Prostate gland (tissue), 2 donors: Measurements from ENCODE around the gene ENTPD5. TPM values are rescaled to one million over a fixed set of nuclear protein-coding genes. Genes with fewer than 3 reads are reported as not detected.
A peak's percentile ranks its signal among the peaks of the same experiment; 100 is the strongest.

Experiments
- DNase-seq: peaks from one replicate; pipeline ENCODE4 v3.0.0-alpha.2; 2019; ENCODE audit warnings: low spot score
- H3K27ac ChIP-seq, 2 donors: fragments of 200-600 bp; sonication (generic); 2 replicates each; pipeline ENCODE4 v1.5.1; 2017 to 2019
- H3K27me3 ChIP-seq: fragments of 200-600 bp; sonication (generic); replicated peaks from 2 replicates; pipeline ENCODE4 v1.5.1; 2019; ENCODE audit not compliant: insufficient read depth
- H3K36me3 ChIP-seq, 2 donors: fragments of 200-600 bp; sonication (generic); 1 replicate in 1 of 2; 2 replicates in 1 of 2; pipeline versions ENCODE4 v1.5.1 to v1.8.1; 2017 to 2019
- H3K4me1 ChIP-seq: fragments of 200-600 bp; sonication (generic); replicated peaks from 2 replicates; pipeline ENCODE4 v1.5.1; 2019
- H3K4me3 ChIP-seq, 2 donors: fragments of 200-600 bp; sonication (generic); 2 replicates each; pipeline ENCODE4 v1.5.1; 2017 to 2019
- H3K9me3 ChIP-seq: fragments of 200-600 bp; sonication (generic); 2 replicates; pipeline ENCODE4 v1.5.1; 2017
- POLR2A ChIP-seq: fragments of 450-650 bp; IDR thresholded peaks from one replicate; pipeline ENCODE4 v1.6.1; 2016; ENCODE audit warnings: antibody characterized with exemption, mild to moderate bottlenecking
- POLR2AphosphoS5 ChIP-seq: sonication (generic); formaldehyde crosslinking; IDR thresholded peaks from one replicate; pipeline ENCODE4 v1.6.1; 2017; ENCODE audit warnings: antibody characterized with exemption
- WGBS: methylation state at CpG from one replicate; pipeline ENCODE4 v1.1.5; 2018; 5-methylcytosine and 5-hydroxymethylcytosine counted together
- intact Hi-C: fragments of 100-400 bp; cut with DNase I; formaldehyde crosslinking; loops from one replicate; pipeline ENCODE4 v1.14.2; 2022
- total RNA-seq, 2 donors: library from RNA; depleted of rRNA; stranded (reverse); fragments of >200 nt; gene quantifications; one replicate each; pipeline ENCODE4 v1.1.0, GENCODE V29; 2016
- TF ChIP-seq, protein P1 (sequence below), 4 experiments: fragments of 200-600 bp in 2 of 4; fragments of 450-650 bp in 2 of 4; sonication (generic) in 2 of 4; IDR thresholded peaks; 1 replicate in 3 of 4; 2 replicates in 1 of 4; pipeline ENCODE4 v1.5.1; 2016 to 2019; ENCODE audit warnings: antibody characterized with exemption in 4 of 4, mild to moderate bottlenecking in 2 of 4, moderate library complexity in 2 of 4

The ENTPD5 gene, protein sequence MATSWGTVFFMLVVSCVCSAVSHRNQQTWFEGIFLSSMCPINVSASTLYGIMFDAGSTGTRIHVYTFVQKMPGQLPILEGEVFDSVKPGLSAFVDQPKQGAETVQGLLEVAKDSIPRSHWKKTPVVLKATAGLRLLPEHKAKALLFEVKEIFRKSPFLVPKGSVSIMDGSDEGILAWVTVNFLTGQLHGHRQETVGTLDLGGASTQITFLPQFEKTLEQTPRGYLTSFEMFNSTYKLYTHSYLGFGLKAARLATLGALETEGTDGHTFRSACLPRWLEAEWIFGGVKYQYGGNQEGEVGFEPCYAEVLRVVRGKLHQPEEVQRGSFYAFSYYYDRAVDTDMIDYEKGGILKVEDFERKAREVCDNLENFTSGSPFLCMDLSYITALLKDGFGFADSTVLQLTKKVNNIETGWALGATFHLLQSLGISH
- 10 to 100 TPM; 33.4 to 63.6 TPM for total RNA-seq

DNA sequence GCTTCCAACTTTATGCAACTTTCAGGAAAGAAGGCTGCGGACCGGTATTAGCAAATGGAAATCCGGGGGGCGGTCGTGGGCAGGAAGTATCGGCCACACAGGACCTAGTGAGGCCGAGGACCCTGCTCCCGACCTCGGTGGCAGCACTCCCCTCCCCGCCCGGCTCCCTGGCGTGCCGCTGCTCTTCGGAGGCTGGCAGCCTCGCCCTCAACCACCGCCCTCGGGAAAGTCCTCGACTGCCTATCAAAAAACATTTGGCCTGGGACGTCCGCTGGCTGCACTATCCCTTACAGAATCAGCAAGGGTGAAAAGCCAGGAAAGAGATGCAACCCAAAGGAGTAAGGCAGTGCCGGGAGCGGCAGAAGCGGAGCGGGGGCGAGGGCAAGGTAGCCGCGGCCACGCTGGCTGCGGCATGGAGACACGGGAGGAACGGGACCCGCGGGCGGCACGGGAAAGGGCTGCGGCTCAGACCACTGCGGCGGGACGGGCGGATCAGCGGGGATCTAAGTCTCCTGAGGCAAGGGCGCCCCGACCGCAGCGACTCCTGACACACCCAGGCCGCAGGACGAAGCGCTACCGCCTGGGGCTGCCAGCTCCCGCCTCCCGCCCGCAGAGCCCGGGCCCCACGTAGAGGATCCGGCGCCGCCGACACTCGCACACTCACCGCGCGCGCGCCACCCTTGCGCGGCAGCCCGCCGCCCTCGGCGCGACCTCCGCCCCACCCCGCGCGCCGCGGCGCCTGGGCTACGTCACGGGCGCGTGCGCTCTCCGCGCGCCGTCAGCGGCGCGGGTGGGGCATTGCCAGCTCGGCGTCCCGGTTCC, at the start of gene ENTPD5, which contains the start of gene BBOF1:
Gene ENTPD5 (minus strand): TSS at position 703 of the 822 bp plus-strand sequence. CDS start 31,186 bp downstream, outside the sequence.
Gene BBOF1 (plus strand): TSS at position 764 of the 822 bp plus-strand sequence. CDS start 130 bp downstream, outside the sequence.
- no peaks in the 10 kb centered on the region for H3K4me1 ChIP-seq
- under 1% methylated on average over 54 of the region's 93 CpGs for WGBS
- no peaks in the 10 kb centered on the region for H3K36me3 ChIP-seq
- H3K9me3 ChIP-seq: no peaks in the 10 kb centered on the region
- H3K27ac ChIP-seq: peak within 1 kb of the TSS; percentile 94 to 97
- intact Hi-C loops: no loop called here
- peak; percentile 84 for DNase-seq
- no peaks in the 10 kb centered on the region for H3K27me3 ChIP-seq
- TF ChIP-seq POLR2AphosphoS5 (no peak), POLR2A (peak; percentile 74)
- TF ChIP-seq, protein P1, sequence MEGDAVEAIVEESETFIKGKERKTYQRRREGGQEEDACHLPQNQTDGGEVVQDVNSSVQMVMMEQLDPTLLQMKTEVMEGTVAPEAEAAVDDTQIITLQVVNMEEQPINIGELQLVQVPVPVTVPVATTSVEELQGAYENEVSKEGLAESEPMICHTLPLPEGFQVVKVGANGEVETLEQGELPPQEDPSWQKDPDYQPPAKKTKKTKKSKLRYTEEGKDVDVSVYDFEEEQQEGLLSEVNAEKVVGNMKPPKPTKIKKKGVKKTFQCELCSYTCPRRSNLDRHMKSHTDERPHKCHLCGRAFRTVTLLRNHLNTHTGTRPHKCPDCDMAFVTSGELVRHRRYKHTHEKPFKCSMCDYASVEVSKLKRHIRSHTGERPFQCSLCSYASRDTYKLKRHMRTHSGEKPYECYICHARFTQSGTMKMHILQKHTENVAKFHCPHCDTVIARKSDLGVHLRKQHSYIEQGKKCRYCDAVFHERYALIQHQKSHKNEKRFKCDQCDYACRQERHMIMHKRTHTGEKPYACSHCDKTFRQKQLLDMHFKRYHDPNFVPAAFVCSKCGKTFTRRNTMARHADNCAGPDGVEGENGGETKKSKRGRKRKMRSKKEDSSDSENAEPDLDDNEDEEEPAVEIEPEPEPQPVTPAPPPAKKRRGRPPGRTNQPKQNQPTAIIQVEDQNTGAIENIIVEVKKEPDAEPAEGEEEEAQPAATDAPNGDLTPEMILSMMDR (IDR thresholded peaks at IDR 0.05): peak in 1 of 4 experiments; percentile 37
- H3K4me3 ChIP-seq: peak within 1 kb of the TSS; percentile 64 to 67

DNA sequence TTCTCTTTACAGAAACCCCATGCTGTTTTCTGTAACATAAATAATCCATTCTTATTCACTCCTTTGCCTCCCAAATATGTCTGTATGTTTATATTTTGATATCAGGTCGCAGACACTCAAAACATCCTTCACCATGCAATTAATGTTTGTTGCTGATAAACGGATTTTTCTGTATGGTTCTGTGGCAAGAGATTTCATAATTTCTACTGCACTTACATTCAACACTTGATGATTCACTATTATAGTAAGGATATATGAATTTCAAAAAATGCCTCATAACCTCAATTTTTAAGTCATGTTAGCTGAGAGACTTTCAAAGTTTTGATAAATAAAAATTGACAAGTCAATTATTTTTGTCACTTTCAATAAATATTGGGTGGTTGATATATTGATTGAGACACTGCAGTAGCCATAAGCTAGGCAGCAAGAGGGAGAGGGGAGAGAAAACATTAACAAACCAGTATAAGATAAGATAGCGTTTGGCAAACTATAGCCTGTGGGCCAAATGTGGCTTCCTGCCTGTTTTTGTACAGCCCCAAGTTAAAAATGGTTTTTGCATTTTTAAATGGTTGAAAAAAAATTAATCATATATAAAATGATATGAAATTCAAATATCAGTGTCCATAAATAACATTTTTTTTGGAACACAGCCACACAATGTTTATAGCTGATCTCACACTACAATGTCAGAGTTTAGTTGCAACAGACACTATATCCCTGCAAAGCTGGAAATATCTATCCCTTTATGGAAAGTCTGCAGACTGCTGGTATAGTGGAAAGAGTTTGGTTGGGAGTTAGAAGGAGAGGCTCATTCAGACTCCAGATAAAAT, 46.9 kb upstream of the ENTPD5 start:
- WGBS: 90% methylated on average over 3 of the region's 3 CpGs
- intact Hi-C loops: no loop called here
- DNase-seq: no peak

DNA sequence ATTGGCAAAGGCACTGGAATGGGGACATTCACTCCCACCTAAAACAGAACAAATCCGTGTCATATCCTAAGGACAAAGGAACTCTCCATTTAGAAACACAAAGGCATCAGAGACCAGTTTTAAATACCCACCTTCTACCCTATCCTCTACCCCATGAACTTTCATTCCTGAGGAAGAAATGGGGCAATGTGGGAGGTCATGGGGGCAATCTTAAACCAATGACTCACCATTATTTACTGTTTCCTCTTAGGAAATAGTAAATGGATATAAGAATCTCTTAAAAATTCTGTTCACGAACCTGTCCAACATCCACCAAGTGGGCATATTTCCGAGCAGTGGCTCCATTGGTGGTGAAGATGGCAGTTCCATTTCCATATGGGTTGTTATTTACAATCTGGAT, 45.8 kb upstream of the ENTPD5 start:
- Histone ChIP-seq H3K27me3 (no peaks in the 10 kb centered on the region), H3K27ac (no peak overlapping the region), H3K9me3 (no peaks in the 10 kb centered on the region), H3K4me1 (no peaks in the 10 kb centered on the region), H3K36me3 (peaks cover 0 to 9% of the 10 kb centered on the region in 2 donors), H3K4me3 (no peak overlapping the region)
- DNase-seq: no peak
- TF ChIP-seq POLR2AphosphoS5 (no peak), POLR2A (no peak)
- TF ChIP-seq, protein P1 (IDR thresholded peaks at IDR 0.05): no peak
- 78% methylated on average over 3 of the region's 3 CpGs for WGBS
- intact Hi-C loops: no loop called here

More for the DNA sequence above, 46.9 kb upstream of the ENTPD5 start:
- Histone ChIP-seq H3K4me1 (no peaks in the 10 kb centered on the region), H3K27me3 (no peaks in the 10 kb centered on the region), H3K9me3 (no peaks in the 10 kb centered on the region), H3K4me3 (no peak overlapping the region), H3K36me3 (peaks cover 0 to 5% of the 10 kb centered on the region in 2 donors), H3K27ac (no peak overlapping the region)
- TF ChIP-seq, protein P1 (IDR thresholded peaks at IDR 0.05): no peak
- no peak for TF ChIP-seq POLR2AphosphoS5
- TF ChIP-seq POLR2A: no peak

DNA sequence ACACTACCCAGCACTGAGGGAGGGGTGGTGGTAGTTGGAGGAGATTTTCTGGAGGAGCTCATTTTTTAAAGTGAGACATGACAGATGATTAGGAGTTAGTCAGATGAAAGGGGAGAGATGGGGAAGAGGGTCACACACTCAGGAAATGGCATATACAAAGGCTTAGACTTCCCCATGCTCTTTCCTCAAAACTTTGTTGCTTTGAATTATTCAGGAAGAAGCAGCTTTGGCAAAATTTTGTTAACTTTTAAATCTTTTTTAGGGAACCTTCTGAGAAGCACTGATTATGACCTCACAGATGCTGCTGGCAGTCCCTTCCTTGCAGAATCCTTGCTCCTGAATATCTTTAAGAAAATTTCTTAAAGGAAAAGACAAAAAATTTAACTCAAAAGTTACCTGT, 45.3 kb upstream of the ENTPD5 start:
- H3K9me3 ChIP-seq: no peaks in the 10 kb centered on the region
- intact Hi-C loops: no loop called here
- TF ChIP-seq, protein P1 (IDR thresholded peaks at IDR 0.05): no peak
- no peak for TF ChIP-seq POLR2A
- no peak for TF ChIP-seq POLR2AphosphoS5
- no peak overlapping the region for H3K4me3 ChIP-seq
- no peaks in the 10 kb centered on the region for H3K27me3 ChIP-seq
- DNase-seq: no peak
- no peak overlapping the region for H3K27ac ChIP-seq
- peaks cover 0 to 9% of the 10 kb centered on the region in 2 donors for H3K36me3 ChIP-seq
- H3K4me1 ChIP-seq: no peaks in the 10 kb centered on the region
